HG03139 (cell line): Measurements from ENCODE around the gene ARRDC3.

ENCODE experiments used
- ATAC-seq: cut with Tn5 transposase; IDR thresholded peaks from one replicate; pipeline ENCODE4 v1.9.1; 2021; ENCODE audit not compliant: unreplicated experiment

The ARRDC3 gene

GRCh38 chr5:91318724-91319123, 64.4 kb downstream of the ARRDC3 start:
- ATAC-seq, result no peak
